Measurements from ENCODE around the gene CD36.

DNA sequence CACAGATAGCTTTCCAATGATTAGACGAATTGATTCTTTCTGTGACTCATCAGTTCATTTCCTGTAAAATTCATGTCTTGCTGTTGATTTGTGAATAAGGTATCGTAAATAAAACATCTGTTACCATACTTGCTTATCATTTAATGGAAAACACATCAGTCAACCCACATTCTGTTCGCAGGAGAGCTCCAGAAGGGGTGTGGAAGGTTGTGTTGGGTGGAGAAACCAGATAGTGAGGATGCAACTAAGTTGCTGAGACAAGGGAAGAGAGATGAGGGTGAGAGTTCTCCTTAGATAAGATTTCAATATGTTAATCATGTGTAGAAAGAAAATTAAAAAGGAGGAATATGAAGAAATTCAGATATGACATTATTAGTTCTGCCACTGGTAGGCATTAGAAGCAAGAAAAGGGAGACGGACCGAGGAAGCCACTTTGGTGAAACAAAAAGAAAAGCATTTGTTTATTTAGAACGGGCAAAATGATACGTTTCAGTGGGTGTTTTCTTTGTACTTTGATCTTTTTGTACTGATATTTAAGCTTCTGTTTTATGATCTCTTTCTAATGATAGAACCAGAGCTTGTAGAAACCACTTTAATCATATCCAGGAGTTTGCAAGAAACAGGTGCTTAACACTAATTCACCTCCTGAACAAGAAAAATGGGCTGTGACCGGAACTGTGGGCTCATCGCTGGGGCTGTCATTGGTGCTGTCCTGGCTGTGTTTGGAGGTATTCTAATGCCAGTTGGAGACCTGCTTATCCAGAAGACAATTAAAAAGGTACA, 7.8 kb downstream of the CD36 start:
- TF ChIP-seq FOS (IDR thresholded peaks at IDR 0.05; ENCODE audit: borderline replicate concordance, insufficient read depth, low read length): no peak
- TF ChIP-seq, protein P1, sequence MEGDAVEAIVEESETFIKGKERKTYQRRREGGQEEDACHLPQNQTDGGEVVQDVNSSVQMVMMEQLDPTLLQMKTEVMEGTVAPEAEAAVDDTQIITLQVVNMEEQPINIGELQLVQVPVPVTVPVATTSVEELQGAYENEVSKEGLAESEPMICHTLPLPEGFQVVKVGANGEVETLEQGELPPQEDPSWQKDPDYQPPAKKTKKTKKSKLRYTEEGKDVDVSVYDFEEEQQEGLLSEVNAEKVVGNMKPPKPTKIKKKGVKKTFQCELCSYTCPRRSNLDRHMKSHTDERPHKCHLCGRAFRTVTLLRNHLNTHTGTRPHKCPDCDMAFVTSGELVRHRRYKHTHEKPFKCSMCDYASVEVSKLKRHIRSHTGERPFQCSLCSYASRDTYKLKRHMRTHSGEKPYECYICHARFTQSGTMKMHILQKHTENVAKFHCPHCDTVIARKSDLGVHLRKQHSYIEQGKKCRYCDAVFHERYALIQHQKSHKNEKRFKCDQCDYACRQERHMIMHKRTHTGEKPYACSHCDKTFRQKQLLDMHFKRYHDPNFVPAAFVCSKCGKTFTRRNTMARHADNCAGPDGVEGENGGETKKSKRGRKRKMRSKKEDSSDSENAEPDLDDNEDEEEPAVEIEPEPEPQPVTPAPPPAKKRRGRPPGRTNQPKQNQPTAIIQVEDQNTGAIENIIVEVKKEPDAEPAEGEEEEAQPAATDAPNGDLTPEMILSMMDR (IDR thresholded peaks at IDR 0.05; ENCODE audit: extremely low read depth in 1 of 2, insufficient read depth in 1 of 2, low read depth in 1 of 2, low read length in 2 of 2): no peak
- TF ChIP-seq POLR2A (IDR thresholded peaks at IDR 0.05; ENCODE audit: low read depth, low read length): no peak
- TF ChIP-seq MYC (IDR thresholded peaks at IDR 0.05; ENCODE audit: low read depth, low read length): no peak
- no peak for TF ChIP-seq JUN (IDR thresholded peaks at IDR 0.05; ENCODE audit: borderline replicate concordance, insufficient read depth, insufficient read length, low read depth)
- TF ChIP-seq POLR2AphosphoS5 (IDR thresholded peaks at IDR 0.05; ENCODE audit: insufficient read depth, low read depth, low read length): no peak
